Measurements from ENCODE around the gene PCDHGC3.

- TF ChIP-seq CTCF (IDR thresholded peaks at IDR 0.05; ENCODE audit: low read depth, low read length) (no peak), MAX (IDR thresholded peaks at IDR 0.05; ENCODE audit: low read depth, low read length) (no peak), POLR2A (IDR thresholded peaks at IDR 0.05; ENCODE audit: extremely low read depth, insufficient read length) (no peak), MYC (IDR thresholded peaks at IDR 0.05; ENCODE audit: low read depth, low read length) (no peak)
These were observed 40.3 kb downstream of the PCDHGC3 start for GRCh38 chr5:141515946-141516671.

All from NB4 (cell line).